ENCODE results near the gene CTSE.
A peak's percentile ranks its signal among the peaks of the same experiment; 100 is the strongest.
"Not testable (repeated sequence)": the region's sequence is repeated elsewhere in the genome, so short reads cannot be mapped to it uniquely, and the experiment has no call there.

Gene CTSE

GRCh38 chr1:206013026-206013795 lies 10.5 kb downstream of the CTSE start:
- no peak for DNase-seq

- DNase-seq: peak; percentile 29
Measured at GRCh38 chr1:206012086-206012859, 11.4 kb downstream of the CTSE start.

GRCh38 chr1:206011057-206011456 lies 12.6 kb downstream of the CTSE start:
- no peak for DNase-seq

GRCh38 chr1:206010060-206010459 lies 13.6 kb downstream of the CTSE start:
- no peak for DNase-seq

GRCh38 chr1:206006946-206007345 lies 16.7 kb downstream of the CTSE start:
- no peak for DNase-seq

DNA sequence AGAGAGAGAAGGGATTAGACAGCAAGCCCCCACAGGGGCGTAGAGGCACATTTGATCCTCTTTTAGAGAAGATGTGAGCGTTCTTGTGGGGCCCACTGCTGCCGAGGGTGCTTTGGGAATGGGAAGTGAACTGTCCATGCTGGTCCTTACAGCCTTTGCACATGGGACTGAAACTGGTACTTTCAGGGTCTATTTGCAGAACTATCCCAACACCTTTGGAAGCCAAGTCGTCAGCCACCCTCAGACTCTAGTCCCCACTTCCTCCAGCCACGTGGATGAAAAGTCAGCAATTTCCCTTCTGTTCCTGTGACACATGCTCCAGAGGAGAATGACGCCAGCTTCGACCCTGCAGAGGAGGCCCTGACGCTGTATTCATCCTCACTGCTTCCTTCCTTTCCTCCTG lies 17.9 kb downstream of the CTSE start:
- DNase-seq: no peak

- no peak for DNase-seq
Measured at GRCh38 chr1:206005234-206005633, 18.5 kb downstream of the CTSE start.

DNA sequence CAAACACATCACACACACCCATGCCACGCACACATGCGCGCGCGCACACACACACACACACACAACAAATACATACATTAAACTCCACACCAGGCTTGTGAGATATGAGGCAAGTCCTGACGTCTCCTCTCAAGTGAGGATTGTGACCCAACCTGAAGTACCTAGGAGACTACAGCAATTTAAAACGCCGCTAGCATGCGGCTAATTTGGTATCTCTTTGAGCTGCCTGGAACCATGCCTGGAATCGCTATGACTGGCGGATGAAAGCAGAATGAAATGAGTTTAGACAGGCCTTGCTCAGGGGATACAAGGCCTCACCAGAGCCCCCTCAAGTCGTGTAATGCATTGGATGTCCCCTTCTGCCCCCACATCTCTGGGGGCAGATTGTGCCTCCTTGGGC lies 18.9 kb downstream of the CTSE start:
- no peak for DNase-seq

DNA sequence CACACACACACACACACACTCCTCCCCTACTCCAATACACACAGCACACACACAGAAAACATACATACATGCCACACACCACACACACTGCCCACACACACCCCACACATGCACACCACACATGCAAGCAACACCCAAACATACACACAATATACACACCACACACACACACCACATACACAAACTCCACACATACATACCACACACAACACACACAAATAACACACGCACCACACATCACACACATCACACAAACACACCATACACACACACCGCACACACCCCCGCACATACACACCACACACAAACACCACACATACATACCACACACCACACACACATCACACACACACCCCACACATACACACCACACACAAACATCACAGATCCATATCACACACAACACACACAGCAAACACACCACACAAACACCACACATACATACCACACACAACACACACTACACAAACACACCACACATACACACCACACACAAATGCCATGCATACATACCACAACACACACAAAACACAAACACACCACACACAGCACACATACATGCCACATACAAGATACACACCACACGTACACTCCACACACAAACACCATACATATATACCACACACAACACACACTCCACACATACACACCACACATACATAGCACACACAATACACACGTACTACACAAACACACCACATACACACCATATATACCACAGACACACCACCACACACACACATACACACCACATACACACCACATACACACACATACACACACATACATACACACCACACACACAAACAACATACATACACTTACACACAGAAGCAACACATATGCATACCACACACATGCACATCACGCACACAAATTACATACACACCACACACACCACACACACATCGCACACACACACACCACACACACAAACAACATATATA lies 19.6 kb downstream of the CTSE start:
- no peak for DNase-seq

- DNase-seq: no peak
Measured at GRCh38 chr1:206002871-206003801, 20.6 kb downstream of the CTSE start, which contains the start of gene RAB7B. Gene RAB7B, minus strand, starts transcription at chr1:206003395. Its CDS starts 9,260 bp downstream, at chr1:205994135.

DNA sequence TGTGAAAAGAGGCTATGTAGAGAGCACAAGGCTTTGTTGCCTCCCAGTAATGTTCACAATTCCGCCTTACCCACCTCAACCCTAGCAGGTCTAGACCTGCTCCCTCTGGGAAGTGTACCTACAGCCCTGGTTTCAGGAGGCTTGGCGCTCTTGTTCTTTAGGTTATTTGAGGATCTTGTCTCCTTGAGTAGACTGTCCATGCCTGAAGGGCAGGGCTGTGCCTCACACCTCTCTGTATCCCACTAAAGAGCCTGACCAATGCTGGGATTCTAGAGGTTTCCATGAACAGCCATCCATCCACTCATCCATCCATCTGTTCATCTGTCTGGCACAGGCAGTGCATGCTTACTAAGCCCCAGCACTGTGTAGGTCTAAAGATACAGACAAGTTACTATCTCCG lies 21.5 kb downstream of the CTSE start:
- DNase-seq: no peak

GRCh38 chr1:206001476-206001888 lies 22.2 kb downstream of the CTSE start:
- DNase-seq: no peak

- no peak for DNase-seq
Measured at GRCh38 chr1:206000641-206001339, 22.9 kb downstream of the CTSE start.

- no peak for DNase-seq
Measured at GRCh38 chr1:205998457-205999241, 25.0 kb downstream of the CTSE start.

- DNase-seq: not testable (repeated sequence)
Measured at GRCh38 chr1:205996641-205997040, 27.1 kb downstream of the CTSE start.

- no peak for DNase-seq
Measured at GRCh38 chr1:205994346-205994745, 29.3 kb downstream of the CTSE start.

- no peak for DNase-seq
Measured at GRCh38 chr1:205993068-205993467, 30.6 kb downstream of the CTSE start.

DNA sequence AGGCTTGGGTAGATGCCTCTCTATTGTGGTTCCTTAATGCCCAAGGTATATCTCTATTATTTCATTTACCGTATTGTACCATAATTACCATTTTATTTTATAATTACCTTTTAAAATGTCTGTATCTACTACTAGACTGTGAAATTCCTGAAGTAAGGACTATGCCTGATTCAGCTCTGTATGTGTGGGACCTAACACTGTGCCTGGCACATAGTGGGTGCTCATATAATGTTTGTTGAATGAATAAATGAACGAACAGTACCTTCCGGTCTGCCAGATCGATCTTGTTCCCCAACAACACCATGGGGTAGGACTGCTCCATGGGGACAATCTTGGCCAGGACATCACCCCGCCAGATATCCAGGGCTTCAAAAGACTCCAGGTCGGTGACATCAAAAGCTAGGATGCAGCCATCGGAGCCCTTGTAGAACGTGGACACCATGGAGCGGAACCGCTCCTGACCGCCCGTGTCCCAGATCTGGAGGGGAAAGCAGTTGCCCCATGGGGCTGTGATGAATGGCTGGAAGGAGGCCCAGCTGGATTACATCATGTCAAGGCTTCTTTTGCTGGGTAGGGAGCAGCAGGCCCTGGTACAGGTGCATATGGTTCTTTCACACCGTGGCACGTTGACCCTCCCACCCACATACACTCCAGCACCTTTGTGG lies 31.3 kb downstream of the CTSE start:
- no peak for DNase-seq

DNA sequence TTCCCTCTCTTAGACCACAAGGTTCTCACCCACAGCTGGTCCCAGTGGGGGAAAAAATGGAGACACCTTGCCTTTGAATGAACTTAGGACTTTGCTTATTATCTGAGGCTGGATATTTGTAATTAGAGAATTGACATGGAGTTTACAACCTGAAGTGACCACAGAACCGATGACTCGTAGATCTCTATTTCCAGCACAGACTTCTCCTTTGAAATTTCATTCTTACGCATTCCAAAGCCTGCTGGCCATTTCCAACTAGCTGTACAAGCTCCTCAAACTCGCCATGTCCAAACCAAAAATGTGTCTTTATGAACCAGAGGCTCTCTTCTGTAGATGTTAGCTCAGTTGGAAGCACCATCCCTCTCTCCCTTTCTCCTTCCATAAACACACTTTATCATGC lies 32.5 kb downstream of the CTSE start:
- DNase-seq: no peak

DNA sequence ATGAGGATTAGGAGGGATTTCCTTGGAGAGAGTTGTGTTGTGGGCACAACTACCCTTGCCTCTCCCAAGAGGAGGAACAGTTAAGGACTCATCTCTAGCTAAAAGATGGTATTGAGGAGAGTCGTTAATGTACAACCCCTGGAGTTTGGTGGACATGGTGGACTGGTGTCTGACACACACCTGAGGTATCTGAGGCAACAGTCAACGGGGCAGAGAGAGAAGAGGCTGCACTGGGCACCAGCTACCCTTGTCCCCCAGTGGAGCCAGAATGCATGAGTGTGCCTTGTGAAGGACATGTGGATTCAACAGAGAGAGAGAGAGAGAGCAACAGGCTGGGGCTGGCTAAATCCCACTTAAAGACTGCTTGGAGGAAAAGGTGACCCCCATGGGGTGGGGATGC lies 33.5 kb downstream of the CTSE start:
- DNase-seq: no peak
